ENCODE results near the gene TRIO. TPM values are rescaled to one million over a fixed set of nuclear protein-coding genes. Genes with fewer than 3 reads are reported as not detected.
A peak's percentile ranks its signal among the peaks of the same experiment; 100 is the strongest.

Gene TRIO
- total and polyA plus RNA-seq, 10 of the 15 experiments (the other 5 are each of a cell fraction or from before 2014, with no cell fraction given): 5.1 to 96.4 (median 44.6) TPM

DNA sequence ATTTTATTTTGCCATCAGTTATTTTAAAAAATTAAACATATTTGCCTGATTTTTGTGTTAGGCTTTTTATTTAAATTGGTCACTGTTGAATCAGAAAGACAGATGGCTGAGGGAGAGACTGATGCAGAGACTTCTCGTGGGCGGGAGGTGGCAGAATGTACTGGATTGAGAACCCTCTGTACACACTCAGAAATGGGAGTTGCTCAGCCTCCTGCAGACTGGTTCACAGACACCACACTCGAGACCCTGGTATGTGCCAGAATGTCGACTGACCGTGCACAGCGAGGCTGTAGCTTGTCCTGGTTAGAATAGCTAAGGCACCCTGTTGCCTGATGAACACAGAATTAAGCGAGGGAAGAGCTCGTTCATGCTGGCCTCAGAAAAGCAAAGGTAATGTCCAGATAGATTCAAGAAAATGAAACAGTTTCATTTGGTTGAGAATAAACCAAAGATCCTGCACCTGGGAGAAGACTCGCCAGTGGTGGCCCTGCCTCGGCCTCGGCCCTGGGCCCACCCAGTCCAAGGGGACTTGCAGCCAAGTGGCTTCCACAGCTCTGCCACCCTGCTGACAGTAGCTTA, 367.1 kb downstream of the TRIO start:
- in situ Hi-C loops (cut with MboI) (no loop called here), intact Hi-C loops (cut with micrococcal nuclease; ENCODE audit: unreplicated experiment) (loop anchor here (5.0 kb wide), 1 partner anchor 137 kb away; no protein-coding TSS in a partner anchor)
- ChIA-PET CTCF (no interaction called here), RAD21 (ENCODE audit: unreplicated experiment) (interaction anchor here (0.6 kb wide), 1 partner anchor 301 kb away, joined by 4 read pairs; no protein-coding TSS in a partner anchor), SMC1A (ENCODE audit: uncharacterized antibody, unreplicated experiment) (no interaction called here), POLR2A (no interaction called here)
- ATAC-seq (peak; percentile 10; the same call in 2 of the 3 replicates), FAIRE-seq (no peak), DNase-seq (ENCODE audit: low read depth, low spot score) (no peak)
- Histone ChIP-seq H3K9ac (ENCODE audit: control insufficient read depth, insufficient read depth, low read length) (no peak overlapping the region), H3K4me2 (ENCODE audit: control insufficient read depth, insufficient read depth) (no peak overlapping the region), H4K20me1 (ENCODE audit: control insufficient read depth, insufficient read depth) (no peaks in the 10 kb centered on the region), H3K27ac (ENCODE audit: control insufficient read depth, insufficient read depth) (no peak overlapping the region), H3K79me2 (ENCODE audit: control insufficient read depth, insufficient read depth, low read length) (no peaks in the 10 kb centered on the region), H3K4me3 (no peak overlapping the region), H3K4me1 (ENCODE audit: control insufficient read depth, insufficient read depth, low read length) (no peaks in the 10 kb centered on the region), H3K9me3 (replicated peaks; ENCODE audit: control insufficient read depth, insufficient read depth, low read length) (no peaks in the 10 kb centered on the region), H3K27me3 (replicated peaks in 1 of 2; ENCODE audit: control insufficient read depth in 2 of 2, insufficient read depth in 2 of 2, low read length in 1 of 2) (no peaks in the 10 kb centered on the region), H3K36me3 (ENCODE audit: control insufficient read depth in 2 of 2, insufficient read depth in 2 of 2, low read length in 1 of 2) (peaks cover 0 to 2% of the 10 kb centered on the region in 2 experiments; a peak in 2 of 4 replicates), H2AFZ (ENCODE audit: control insufficient read depth, low read depth, low read length) (no peak overlapping the region)
- no TSS peak for BruUV-seq (replicated peaks)
- WGBS (ENCODE audit: insufficient coverage, insufficient replicate concordance, low lambda C conversion rate, missing lambda C conversion rate): 98% methylated on average over 11 of the region's 11 CpGs
- TF ChIP-seq MYC (IDR thresholded peaks at IDR 0.05; ENCODE audit: insufficient read depth, insufficient read length, insufficient replicate concordance, low read length, severe bottlenecking) (no peak), NFXL1 (IDR thresholded peaks at IDR 0.05; ENCODE audit: borderline replicate concordance) (no peak), GATAD2B (conservative IDR thresholded peaks at IDR 0.05; ENCODE audit: low read depth) (no peak), ZBED1 (IDR thresholded peaks at IDR 0.05; ENCODE audit: borderline replicate concordance) (no peak), ZNF217 (IDR thresholded peaks at IDR 0.05) (no peak)
- TF ChIP-seq, protein P1, sequence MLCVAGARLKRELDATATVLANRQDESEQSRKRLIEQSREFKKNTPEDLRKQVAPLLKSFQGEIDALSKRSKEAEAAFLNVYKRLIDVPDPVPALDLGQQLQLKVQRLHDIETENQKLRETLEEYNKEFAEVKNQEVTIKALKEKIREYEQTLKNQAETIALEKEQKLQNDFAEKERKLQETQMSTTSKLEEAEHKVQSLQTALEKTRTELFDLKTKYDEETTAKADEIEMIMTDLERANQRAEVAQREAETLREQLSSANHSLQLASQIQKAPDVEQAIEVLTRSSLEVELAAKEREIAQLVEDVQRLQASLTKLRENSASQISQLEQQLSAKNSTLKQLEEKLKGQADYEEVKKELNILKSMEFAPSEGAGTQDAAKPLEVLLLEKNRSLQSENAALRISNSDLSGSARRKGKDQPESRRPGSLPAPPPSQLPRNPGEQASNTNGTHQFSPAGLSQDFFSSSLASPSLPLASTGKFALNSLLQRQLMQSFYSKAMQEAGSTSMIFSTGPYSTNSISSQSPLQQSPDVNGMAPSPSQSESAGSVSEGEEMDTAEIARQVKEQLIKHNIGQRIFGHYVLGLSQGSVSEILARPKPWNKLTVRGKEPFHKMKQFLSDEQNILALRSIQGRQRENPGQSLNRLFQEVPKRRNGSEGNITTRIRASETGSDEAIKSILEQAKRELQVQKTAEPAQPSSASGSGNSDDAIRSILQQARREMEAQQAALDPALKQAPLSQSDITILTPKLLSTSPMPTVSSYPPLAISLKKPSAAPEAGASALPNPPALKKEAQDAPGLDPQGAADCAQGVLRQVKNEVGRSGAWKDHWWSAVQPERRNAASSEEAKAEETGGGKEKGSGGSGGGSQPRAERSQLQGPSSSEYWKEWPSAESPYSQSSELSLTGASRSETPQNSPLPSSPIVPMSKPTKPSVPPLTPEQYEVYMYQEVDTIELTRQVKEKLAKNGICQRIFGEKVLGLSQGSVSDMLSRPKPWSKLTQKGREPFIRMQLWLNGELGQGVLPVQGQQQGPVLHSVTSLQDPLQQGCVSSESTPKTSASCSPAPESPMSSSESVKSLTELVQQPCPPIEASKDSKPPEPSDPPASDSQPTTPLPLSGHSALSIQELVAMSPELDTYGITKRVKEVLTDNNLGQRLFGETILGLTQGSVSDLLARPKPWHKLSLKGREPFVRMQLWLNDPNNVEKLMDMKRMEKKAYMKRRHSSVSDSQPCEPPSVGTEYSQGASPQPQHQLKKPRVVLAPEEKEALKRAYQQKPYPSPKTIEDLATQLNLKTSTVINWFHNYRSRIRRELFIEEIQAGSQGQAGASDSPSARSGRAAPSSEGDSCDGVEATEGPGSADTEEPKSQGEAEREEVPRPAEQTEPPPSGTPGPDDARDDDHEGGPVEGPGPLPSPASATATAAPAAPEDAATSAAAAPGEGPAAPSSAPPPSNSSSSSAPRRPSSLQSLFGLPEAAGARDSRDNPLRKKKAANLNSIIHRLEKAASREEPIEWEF (IDR thresholded peaks at IDR 0.05; ENCODE audit: insufficient replicate concordance, low read depth, low read length): no peak
- TF ChIP-seq, protein P2, sequence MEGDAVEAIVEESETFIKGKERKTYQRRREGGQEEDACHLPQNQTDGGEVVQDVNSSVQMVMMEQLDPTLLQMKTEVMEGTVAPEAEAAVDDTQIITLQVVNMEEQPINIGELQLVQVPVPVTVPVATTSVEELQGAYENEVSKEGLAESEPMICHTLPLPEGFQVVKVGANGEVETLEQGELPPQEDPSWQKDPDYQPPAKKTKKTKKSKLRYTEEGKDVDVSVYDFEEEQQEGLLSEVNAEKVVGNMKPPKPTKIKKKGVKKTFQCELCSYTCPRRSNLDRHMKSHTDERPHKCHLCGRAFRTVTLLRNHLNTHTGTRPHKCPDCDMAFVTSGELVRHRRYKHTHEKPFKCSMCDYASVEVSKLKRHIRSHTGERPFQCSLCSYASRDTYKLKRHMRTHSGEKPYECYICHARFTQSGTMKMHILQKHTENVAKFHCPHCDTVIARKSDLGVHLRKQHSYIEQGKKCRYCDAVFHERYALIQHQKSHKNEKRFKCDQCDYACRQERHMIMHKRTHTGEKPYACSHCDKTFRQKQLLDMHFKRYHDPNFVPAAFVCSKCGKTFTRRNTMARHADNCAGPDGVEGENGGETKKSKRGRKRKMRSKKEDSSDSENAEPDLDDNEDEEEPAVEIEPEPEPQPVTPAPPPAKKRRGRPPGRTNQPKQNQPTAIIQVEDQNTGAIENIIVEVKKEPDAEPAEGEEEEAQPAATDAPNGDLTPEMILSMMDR (IDR thresholded peaks at IDR 0.05 in 2 of 3, conservative IDR thresholded peaks at IDR 0.05 in 1 of 3; ENCODE audit: control insufficient read depth in 2 of 3, extremely low read depth in 1 of 3, insufficient read depth in 1 of 3, low read depth in 3 of 3, low read length in 3 of 3): no peak
- TF ChIP-seq, protein P3, sequence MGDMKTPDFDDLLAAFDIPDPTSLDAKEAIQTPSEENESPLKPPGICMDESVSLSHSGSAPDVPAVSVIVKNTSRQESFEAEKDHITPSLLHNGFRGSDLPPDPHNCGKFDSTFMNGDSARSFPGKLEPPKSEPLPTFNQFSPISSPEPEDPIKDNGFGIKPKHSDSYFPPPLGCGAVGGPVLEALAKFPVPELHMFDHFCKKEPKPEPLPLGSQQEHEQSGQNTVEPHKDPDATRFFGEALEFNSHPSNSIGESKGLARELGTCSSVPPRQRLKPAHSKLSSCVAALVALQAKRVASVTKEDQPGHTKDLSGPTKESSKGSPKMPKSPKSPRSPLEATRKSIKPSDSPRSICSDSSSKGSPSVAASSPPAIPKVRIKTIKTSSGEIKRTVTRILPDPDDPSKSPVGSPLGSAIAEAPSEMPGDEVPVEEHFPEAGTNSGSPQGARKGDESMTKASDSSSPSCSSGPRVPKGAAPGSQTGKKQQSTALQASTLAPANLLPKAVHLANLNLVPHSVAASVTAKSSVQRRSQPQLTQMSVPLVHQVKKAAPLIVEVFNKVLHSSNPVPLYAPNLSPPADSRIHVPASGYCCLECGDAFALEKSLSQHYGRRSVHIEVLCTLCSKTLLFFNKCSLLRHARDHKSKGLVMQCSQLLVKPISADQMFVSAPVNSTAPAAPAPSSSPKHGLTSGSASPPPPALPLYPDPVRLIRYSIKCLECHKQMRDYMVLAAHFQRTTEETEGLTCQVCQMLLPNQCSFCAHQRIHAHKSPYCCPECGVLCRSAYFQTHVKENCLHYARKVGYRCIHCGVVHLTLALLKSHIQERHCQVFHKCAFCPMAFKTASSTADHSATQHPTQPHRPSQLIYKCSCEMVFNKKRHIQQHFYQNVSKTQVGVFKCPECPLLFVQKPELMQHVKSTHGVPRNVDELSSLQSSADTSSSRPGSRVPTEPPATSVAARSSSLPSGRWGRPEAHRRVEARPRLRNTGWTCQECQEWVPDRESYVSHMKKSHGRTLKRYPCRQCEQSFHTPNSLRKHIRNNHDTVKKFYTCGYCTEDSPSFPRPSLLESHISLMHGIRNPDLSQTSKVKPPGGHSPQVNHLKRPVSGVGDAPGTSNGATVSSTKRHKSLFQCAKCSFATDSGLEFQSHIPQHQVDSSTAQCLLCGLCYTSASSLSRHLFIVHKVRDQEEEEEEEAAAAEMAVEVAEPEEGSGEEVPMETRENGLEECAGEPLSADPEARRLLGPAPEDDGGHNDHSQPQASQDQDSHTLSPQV (IDR thresholded peaks at IDR 0.05): no peak
- TF ChIP-seq, protein P4, sequence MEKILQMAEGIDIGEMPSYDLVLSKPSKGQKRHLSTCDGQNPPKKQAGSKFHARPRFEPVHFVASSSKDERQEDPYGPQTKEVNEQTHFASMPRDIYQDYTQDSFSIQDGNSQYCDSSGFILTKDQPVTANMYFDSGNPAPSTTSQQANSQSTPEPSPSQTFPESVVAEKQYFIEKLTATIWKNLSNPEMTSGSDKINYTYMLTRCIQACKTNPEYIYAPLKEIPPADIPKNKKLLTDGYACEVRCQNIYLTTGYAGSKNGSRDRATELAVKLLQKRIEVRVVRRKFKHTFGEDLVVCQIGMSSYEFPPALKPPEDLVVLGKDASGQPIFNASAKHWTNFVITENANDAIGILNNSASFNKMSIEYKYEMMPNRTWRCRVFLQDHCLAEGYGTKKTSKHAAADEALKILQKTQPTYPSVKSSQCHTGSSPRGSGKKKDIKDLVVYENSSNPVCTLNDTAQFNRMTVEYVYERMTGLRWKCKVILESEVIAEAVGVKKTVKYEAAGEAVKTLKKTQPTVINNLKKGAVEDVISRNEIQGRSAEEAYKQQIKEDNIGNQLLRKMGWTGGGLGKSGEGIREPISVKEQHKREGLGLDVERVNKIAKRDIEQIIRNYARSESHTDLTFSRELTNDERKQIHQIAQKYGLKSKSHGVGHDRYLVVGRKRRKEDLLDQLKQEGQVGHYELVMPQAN (conservative IDR thresholded peaks at IDR 0.05): no peak
